GM20431 (cell line): ENCODE data around the gene KRTAP4-11.
"Not testable (repeated sequence)": the region's sequence is repeated elsewhere in the genome, so short reads cannot be mapped to it uniquely, and the experiment has no call there.

Experiments
- in situ Hi-C: fragments of 300-500 bp; cut with MseI, MboI; formaldehyde crosslinking; loops from one replicate; pipeline ENCODE4 v1.15.0; 2020; ENCODE audit warnings: low sequenced_read_pairs; ENCODE audit not compliant: unreplicated experiment

The KRTAP4-11 gene

DNA sequence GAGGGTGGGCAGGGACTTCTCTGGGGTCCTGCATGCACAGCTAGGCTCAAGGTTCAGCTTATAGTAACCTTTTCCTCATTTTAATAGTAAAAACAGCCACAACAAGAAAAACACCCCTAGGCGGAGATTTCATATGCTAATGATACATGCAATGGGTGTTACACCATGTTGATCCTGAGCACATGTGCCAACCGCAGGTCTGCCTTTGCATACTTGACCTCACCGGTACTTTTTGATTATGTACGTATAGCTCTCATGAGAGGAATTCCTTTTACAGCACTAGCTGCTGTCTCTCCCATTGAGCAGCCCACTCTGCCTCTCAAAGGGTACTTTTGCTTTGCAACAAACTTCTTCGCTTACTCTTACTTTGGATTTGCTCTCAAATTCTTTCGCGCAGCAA is 22.1 kb downstream of the KRTAP4-11 start:
- in situ Hi-C loops: no loop called here

DNA sequence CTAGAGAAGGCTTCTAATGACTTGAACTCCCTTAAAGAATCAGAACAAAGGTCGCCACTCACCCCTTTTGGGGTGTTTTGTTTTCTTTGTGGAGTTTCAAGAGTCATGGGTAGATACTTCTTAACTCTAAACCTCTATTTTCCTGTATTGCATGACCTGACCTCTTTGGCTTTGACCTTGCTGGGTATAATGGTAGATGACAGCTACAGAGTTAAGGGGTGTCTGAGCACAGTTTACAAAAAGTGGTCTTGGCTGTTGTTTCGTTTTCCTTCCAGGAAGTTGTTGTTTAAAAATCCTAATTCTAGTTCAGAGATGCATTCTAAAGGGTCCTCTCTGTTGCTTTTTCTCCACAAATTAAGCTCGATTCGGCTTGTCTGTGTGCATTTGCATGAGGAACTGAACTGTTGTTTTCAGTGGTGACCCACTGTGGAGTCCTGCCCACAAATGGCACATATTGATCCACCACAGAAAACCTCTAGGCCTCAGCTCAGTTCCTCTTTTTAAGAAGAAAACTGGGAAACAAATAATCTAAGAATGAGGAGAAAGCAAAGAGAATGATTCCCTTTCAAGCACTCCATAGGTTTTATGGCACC is 29.3 kb downstream of the KRTAP4-11 start:
- in situ Hi-C loops: not testable (repeated sequence)

DNA sequence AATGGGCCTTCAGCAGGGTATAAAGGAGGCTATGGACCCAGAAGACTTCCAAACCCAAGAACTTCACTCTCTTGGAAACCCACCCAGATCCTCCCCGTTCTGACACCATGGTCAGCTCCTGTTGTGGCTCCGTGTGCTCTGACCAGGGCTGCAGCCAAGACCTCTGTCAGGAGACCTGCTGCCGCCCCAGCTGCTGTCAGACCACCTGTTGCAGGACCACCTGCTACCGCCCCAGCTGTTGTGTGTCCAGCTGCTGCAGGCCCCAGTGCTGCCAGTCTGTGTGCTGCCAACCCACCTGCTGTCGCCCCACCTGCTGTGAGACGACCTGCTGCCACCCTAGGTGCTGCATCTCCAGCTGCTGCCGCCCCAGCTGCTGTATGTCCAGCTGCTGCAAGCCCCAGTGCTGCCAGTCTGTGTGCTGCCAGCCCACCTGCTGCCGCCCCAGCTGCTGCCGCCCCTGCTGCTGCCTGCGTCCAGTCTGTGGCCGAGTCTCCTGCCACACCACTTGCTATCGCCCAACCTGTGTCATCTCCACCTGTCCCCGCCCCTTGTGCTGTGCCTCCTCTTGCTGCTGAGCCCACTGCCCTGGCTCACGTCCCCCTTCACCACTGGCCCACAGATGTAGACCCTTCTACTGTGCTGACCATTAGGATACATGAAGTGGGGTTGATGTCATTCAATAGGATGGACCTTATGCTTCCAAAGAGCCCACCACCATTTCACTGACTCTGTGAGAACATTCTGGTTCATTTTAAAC is 33.9 kb downstream of the KRTAP4-11 start, which contains the start of gene KRTAP4-7:
Gene KRTAP4-7, plus strand, starts transcription at position 51 of the 757 bp plus-strand sequence. Its CDS starts 57 bp downstream, at position 108.
- in situ Hi-C loops: not testable (repeated sequence)

DNA sequence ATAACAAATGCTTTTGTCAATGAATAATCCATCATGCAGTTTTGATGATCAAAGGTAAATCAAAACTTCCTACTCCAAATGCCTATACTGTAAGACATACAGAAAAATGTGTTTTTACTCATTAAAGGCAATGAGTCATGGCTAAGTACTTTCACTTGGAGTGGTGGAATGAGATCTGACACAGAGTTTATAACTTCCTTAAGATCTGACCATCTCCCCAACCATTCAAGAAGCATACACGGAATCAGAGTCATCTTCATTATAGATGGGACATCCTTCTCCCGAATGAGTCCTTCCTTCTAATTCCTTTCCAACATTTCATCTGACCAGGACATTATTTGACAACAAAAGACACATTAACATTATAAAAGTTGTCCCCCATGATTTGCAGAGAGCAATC is 34.7 kb downstream of the KRTAP4-11 start:
- in situ Hi-C loops: not testable (repeated sequence)

DNA sequence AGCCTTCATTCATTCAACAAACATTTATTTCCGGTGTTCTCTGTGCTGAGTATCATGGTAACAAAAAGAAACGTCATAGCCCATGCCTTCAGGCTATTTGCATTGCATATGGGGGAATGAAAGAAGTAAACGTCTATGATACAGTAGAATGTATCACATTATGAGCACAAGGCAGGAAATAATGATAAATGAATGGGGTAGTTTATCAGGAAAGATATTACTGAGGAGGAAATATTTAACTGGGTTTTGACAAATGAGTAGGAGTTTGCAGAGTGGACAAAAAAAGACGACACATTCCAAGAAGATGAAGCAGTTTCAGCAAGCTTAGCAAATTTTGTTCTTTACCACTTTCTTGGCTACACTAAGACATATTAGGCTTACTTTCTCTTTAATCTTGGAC is 35.5 kb downstream of the KRTAP4-11 start:
- in situ Hi-C loops: no loop called here

DNA sequence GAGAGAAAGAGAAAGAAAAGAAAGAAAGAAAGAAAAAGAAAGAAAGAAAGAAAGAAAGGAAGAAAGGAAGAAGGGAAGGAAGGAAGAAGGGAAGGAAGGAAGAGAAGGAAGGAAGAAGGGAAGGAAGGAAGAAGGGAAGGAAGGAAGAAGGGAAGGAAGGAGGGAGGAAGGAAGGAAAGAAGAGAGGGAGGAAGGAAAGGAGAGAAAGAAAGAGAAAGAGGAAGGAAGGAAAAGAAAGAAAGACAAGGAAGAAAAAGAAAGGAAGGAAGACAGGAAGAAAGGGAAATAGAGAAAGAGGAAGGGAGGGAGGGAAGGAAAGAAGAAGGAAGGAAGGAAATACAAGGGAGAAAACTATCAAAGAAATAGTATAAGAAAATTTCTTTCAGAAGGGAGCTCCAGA is 41.4 kb downstream of the KRTAP4-11 start:
- in situ Hi-C loops: no loop called here

DNA sequence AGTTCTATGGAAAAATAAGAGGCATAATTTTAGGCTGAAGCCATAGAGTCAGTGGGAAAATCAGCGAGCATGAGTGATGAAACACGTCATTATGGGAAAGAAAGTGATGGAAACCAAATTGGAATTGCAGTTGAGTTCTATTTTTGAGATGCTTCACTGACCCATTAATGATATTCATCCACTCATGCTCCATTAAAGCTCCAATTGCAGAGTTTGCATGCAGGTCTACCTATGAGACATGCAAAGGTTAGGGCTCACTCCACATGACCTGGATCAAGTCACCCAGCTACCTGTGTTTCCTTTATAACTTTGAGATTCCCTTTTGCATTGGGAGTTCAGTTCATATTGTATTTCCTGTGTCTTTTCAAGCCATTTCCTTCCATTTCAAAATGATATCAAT is 44.5 kb downstream of the KRTAP4-11 start:
- in situ Hi-C loops: no loop called here

DNA sequence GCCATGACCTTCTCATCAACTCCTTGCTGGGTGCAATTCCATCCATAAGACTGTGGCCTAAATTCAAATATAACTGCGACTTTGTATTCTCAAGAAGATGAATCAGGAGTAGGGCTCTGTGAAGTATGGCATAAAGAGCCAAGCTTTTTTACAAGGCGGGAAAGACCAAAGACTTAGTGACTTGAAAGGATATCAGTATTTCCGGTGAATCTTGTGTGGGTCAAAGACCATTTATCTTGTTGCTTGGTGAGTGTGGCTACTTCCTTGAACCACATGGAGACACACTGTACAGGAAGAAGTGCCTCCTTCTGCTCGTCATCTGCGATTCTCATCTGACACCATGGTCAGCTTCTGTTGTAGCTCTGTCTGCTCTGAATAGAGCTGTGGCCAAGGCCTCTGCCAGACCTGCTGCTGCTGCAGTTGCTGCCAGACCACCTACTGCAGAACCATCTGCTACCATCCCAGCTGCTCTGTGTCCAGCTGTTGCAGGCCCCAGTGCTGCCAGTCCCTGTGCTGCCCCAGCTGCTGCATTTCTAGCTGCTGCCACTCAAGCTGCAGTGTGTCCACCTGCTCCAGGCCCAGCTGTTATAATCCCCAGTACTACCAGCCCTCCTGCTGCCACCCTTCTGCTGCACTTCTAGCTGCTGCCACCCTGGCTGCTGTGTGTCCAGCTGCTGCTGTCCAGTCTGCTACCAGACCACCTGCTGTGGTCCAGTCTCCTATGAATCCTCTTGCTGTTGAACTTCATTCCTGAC is 46.4 kb downstream of the KRTAP4-11 start:
- in situ Hi-C loops: no loop called here

DNA sequence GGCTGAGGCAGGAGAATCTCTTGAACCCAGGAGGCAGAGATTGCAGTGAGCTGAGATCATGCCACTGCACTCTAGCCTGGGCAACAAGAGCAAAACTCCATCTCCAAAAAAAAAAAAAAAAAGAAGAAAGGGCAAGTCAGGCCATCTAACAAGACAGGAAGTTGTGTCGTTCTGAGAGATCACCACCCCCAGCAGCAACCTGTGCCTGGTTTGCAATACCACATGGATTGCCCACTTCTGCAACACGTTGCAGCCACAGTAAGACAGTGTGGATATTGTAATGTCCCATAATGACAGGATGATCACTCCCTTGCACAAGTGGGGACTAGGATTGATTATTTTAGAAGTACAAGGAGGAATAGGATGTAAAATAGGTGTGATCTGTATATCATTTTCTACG is 49.1 kb downstream of the KRTAP4-11 start:
- in situ Hi-C loops: no loop called here

DNA sequence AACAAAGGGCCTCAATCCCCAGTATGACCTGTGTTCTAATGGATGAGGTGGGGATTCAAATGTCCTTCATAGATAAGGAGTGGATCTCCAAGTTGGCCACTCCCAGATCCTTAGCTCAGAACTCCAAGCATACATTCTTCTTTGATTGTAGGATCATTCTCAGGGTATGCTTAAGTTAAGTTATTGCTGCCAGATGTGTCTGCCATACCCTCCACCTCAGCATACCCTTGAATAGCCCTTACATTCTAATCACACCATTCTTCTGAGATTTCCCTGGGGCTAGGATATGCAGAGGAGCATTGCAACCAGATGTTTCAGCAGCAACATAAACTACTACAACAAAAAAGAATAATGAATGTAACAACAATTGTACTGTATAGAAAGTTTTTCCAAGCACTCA is 50.9 kb downstream of the KRTAP4-11 start:
- in situ Hi-C loops: no loop called here
